GM12878 (cell line): ENCODE measurements around the gene PCAT6. TPM values are rescaled to one million over a fixed set of nuclear protein-coding genes. Genes with fewer than 3 reads are reported as not detected.

Source experiments
- BACH1 ChIP-seq: fragments of 450-650 bp; IDR thresholded peaks from 2 replicates; pipeline ENCODE4 v1.6.1; 2017; ENCODE audit warnings: mild to moderate bottlenecking, borderline replicate concordance
- CBX5 ChIP-seq: sonication (generic); IDR thresholded peaks from 2 replicates; pipeline ENCODE4 v1.6.1; 2016; ENCODE audit warnings: low read depth, moderate library complexity, mild to moderate bottlenecking, inconsistent platforms
- EED ChIP-seq: sonication (generic); IDR thresholded peaks from 2 replicates; pipeline ENCODE4 v1.6.1; 2016; ENCODE audit warnings: antibody characterized with exemption, low read depth
- FOXM1 ChIP-seq: IDR thresholded peaks from 2 replicates; pipeline ENCODE4 v1.6.1; 2012; ENCODE audit warnings: low read depth, mild to moderate bottlenecking, inconsistent platforms, low read length, moderate library complexity
- GABPA ChIP-seq: IDR thresholded peaks from 2 replicates; pipeline ENCODE4 v1.6.1; 2014; ENCODE audit warnings: antibody characterized with exemption, low read depth, mild to moderate bottlenecking, inconsistent platforms
- HDAC2 ChIP-seq: fragments of 200-600 bp; sonication (generic); IDR thresholded peaks from 2 replicates; pipeline ENCODE4 v1.6.1; 2017
- IRF4 ChIP-seq: IDR thresholded peaks from 2 replicates; pipeline ENCODE4 v1.6.1; 2011; ENCODE audit warnings: low read depth, low read length
- KLF5 ChIP-seq: fragments of 450-650 bp; IDR thresholded peaks from 2 replicates; pipeline ENCODE4 v1.6.1; 2014; ENCODE audit warnings: mild to moderate bottlenecking; ENCODE audit not compliant: partially characterized antibody
- MEF2A ChIP-seq: IDR thresholded peaks from 2 replicates; pipeline ENCODE4 v1.6.1; 2011; ENCODE audit warnings: low read depth, mild to moderate bottlenecking, low read length, moderate library complexity; ENCODE audit not compliant: insufficient read depth
- MXI1 ChIP-seq: fragments of 150-350 bp; IDR thresholded peaks from 2 replicates; pipeline ENCODE4 v1.6.1; 2011; ENCODE audit warnings: low read depth, mild to moderate bottlenecking, inconsistent platforms, low read length, improper control_type of control experiment
- NFYA ChIP-seq: IDR thresholded peaks from 2 replicates; pipeline ENCODE4 v1.6.1; 2011; ENCODE audit warnings: low read depth, mild to moderate bottlenecking, low read length, improper control_type of control experiment, borderline replicate concordance
- RAD21 ChIP-seq: IDR thresholded peaks from 2 replicates; pipeline ENCODE4 v1.6.1; 2011; ENCODE audit warnings: mild to moderate bottlenecking, low read depth, low read length, moderate library complexity; ENCODE audit not compliant: insufficient read depth
- RB1 ChIP-seq: fragments of 450-650 bp; formaldehyde crosslinking; IDR thresholded peaks from 2 replicates; pipeline ENCODE4 v1.6.1; 2017; ENCODE audit warnings: mild to moderate bottlenecking, borderline replicate concordance
- RUNX3 ChIP-seq: IDR thresholded peaks from 2 replicates; pipeline ENCODE4 v1.6.1; 2012; ENCODE audit warnings: low read length, inconsistent platforms
- SREBF2 ChIP-seq: IDR thresholded peaks from 2 replicates; pipeline ENCODE4 v1.6.1; 2012; ENCODE audit warnings: mild to moderate bottlenecking, low read length
- STAT1 ChIP-seq: fragments of 450-650 bp; conservative IDR thresholded peaks from 2 replicates; pipeline ENCODE4 v1.6.1; 2014; ENCODE audit warnings: antibody characterized with exemption, mild to moderate bottlenecking
- TCF3 ChIP-seq: IDR thresholded peaks from 2 replicates; pipeline ENCODE4 v1.6.1; 2012; ENCODE audit warnings: low read depth, mild to moderate bottlenecking, low read length, borderline replicate concordance; ENCODE audit not compliant: insufficient read depth
- TCF7 ChIP-seq: IDR thresholded peaks from 2 replicates; pipeline ENCODE4 v1.6.1; 2014; ENCODE audit warnings: antibody characterized with exemption, borderline replicate concordance
- YBX1 ChIP-seq: fragments of 450-650 bp; IDR thresholded peaks from 2 replicates; pipeline ENCODE4 v1.6.1; 2016; ENCODE audit warnings: antibody characterized with exemption
- polyA plus RNA-seq, 11 experiments: library from polyadenylated mRNA; depleted of rRNA in 4 of 11; unstranded in 6 of 11; stranded (reverse) in 5 of 11; fragments of >200 nt; fragmentation: Nextera tagmentation in 4 of 11; fragmentation: Illumina TruSeq in 1 of 11; extraction: Ambion mirVana in 4 of 11; extraction: Trizol in 1 of 11; gene quantifications; 1 replicate in 1 of 11; 2 replicates in 10 of 11; pipeline versions ENCODE4 v1.2.1 to v1.2.3, GENCODE V29; 2011 to 2016; ENCODE audit warnings: inconsistent platforms in 2 of 11, missing spikeins in 2 of 11, low read depth in 1 of 11
- total RNA-seq, 4 experiments: library from RNA; depleted of rRNA in 3 of 4; stranded (reverse); fragments of >200 nt in 3 of 4; fragmentation: Illumina TruSeq in 1 of 4; extraction: Trizol in 1 of 4; gene quantifications; 2 replicates each; pipeline versions ENCODE4 v1.2.1 to v1.2.3, GENCODE V29; 2013 to 2021
- TF ChIP-seq, protein P1 (sequence below): IDR thresholded peaks from 2 replicates; pipeline ENCODE4 v1.6.1; 2012; ENCODE audit warnings: low read depth, low read length, improper control_type of control experiment
- TF ChIP-seq, protein P2 (sequence below): fragments of 450-650 bp; IDR thresholded peaks from 2 replicates; pipeline ENCODE4 v1.6.1; 2017; ENCODE audit warnings: antibody characterized with exemption, mild to moderate bottlenecking, moderate library complexity
- TF ChIP-seq, protein P3 (sequence below): fragments of 450-650 bp; IDR thresholded peaks from 2 replicates; pipeline ENCODE4 v1.6.1; 2016; ENCODE audit warnings: mild to moderate bottlenecking
- TF ChIP-seq, protein P4 (sequence below): IDR thresholded peaks from 2 replicates; pipeline ENCODE4 v1.6.1; 2012; ENCODE audit warnings: low read depth, low read length, improper control_type of control experiment
- TF ChIP-seq, protein P5 (sequence below): IDR thresholded peaks from 2 replicates; pipeline ENCODE4 v1.6.1; 2011; ENCODE audit warnings: low read depth, mild to moderate bottlenecking, low read length, moderate library complexity, borderline replicate concordance; ENCODE audit errors: extremely low read depth

The PCAT6 gene
- total and polyA plus RNA-seq, 10 of the 15 experiments (the other 5 are each of a cell fraction or from before 2014, with no cell fraction given): 0.16 to 0.83 (median 0.48) TPM; not detected in 4

DNA sequence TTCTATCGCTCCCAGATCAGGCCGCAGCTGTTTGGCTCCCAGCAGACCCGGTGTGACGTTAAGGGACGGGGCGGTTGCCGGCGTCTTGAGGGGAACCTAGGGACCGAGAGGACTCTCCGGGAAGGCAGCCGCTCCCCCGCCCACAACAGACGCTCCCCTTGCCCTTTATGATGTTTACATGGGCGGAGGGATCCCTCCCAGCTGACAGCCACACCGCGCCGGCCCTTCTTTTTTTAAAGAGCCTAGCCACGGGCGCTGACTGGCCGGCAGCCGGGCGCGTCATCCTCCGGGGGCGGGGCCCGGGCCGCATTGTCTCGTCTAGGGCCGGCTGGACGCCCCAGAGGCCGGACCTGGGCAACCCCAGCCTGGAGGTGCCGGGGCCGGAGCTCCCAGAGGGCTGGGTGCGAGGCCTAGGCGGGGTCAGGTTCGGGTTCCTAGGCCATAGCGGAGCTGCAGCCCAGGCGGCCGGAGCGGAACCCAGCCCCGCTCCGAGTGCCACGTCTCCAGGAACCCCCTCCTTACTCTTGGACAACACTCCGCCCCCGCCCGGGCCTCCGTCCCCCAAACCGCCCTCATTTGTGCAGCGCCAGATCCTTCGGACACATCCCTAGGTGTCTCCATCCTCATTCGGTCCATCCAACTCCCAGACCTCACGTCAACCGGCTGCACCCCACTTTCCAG is at the start of gene PCAT6 (continued):
- TF ChIP-seq, protein P1, sequence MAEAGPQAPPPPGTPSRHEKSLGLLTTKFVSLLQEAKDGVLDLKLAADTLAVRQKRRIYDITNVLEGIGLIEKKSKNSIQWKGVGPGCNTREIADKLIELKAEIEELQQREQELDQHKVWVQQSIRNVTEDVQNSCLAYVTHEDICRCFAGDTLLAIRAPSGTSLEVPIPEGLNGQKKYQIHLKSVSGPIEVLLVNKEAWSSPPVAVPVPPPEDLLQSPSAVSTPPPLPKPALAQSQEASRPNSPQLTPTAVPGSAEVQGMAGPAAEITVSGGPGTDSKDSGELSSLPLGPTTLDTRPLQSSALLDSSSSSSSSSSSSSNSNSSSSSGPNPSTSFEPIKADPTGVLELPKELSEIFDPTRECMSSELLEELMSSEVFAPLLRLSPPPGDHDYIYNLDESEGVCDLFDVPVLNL: peak; percentile 65
- TF ChIP-seq EED (no peak), TCF7 (no peak), KLF5 (peak; percentile 67), IRF4 (no peak), RB1 (no peak; the same call in 1 of the 2 replicates), BACH1 (no peak), MXI1 (peak; percentile 79), SREBF2 (no peak), RUNX3 (peak; percentile 79), YBX1 (no peak), HDAC2 (no peak), MEF2A (no peak), NFYA (no peak), RAD21 (no peak), CBX5 (peak; percentile 68; the same call in 1 of the 2 replicates), STAT1 (no peak), GABPA (no peak), FOXM1 (no peak), TCF3 (no peak)
- TF ChIP-seq, protein P2, sequence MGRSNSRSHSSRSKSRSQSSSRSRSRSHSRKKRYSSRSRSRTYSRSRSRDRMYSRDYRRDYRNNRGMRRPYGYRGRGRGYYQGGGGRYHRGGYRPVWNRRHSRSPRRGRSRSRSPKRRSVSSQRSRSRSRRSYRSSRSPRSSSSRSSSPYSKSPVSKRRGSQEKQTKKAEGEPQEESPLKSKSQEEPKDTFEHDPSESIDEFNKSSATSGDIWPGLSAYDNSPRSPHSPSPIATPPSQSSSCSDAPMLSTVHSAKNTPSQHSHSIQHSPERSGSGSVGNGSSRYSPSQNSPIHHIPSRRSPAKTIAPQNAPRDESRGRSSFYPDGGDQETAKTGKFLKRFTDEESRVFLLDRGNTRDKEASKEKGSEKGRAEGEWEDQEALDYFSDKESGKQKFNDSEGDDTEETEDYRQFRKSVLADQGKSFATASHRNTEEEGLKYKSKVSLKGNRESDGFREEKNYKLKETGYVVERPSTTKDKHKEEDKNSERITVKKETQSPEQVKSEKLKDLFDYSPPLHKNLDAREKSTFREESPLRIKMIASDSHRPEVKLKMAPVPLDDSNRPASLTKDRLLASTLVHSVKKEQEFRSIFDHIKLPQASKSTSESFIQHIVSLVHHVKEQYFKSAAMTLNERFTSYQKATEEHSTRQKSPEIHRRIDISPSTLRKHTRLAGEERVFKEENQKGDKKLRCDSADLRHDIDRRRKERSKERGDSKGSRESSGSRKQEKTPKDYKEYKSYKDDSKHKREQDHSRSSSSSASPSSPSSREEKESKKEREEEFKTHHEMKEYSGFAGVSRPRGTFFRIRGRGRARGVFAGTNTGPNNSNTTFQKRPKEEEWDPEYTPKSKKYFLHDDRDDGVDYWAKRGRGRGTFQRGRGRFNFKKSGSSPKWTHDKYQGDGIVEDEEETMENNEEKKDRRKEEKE: no peak
- TF ChIP-seq, protein P3, sequence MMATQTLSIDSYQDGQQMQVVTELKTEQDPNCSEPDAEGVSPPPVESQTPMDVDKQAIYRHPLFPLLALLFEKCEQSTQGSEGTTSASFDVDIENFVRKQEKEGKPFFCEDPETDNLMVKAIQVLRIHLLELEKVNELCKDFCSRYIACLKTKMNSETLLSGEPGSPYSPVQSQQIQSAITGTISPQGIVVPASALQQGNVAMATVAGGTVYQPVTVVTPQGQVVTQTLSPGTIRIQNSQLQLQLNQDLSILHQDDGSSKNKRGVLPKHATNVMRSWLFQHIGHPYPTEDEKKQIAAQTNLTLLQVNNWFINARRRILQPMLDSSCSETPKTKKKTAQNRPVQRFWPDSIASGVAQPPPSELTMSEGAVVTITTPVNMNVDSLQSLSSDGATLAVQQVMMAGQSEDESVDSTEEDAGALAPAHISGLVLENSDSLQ: peak; percentile 55
- TF ChIP-seq, protein P4, sequence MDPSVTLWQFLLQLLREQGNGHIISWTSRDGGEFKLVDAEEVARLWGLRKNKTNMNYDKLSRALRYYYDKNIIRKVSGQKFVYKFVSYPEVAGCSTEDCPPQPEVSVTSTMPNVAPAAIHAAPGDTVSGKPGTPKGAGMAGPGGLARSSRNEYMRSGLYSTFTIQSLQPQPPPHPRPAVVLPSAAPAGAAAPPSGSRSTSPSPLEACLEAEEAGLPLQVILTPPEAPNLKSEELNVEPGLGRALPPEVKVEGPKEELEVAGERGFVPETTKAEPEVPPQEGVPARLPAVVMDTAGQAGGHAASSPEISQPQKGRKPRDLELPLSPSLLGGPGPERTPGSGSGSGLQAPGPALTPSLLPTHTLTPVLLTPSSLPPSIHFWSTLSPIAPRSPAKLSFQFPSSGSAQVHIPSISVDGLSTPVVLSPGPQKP: peak; percentile 70
- TF ChIP-seq, protein P5, sequence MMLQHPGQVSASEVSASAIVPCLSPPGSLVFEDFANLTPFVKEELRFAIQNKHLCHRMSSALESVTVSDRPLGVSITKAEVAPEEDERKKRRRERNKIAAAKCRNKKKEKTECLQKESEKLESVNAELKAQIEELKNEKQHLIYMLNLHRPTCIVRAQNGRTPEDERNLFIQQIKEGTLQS: no peak
